HCT116 (cell line): Measurements from ENCODE around the gene MAP6D1. TPM values are rescaled to one million over a fixed set of nuclear protein-coding genes. Genes with fewer than 3 reads are reported as not detected.
"Not testable (repeated sequence)": the region's sequence is repeated elsewhere in the genome, so short reads cannot be mapped to it uniquely, and the experiment has no call there.

Source experiments
- ATAC-seq: fragments of 200-7000 bp; cut with Tn5 transposase; 2 replicates; pipeline ENCODE4 v1.9.1; 2020; ENCODE audit warnings: mild to moderate bottlenecking, moderate library complexity
- BruUV-seq: library from RNA; stranded (reverse); fragments of 400-500 nt; replicated peaks from 2 replicates; lab custom pipeline; 2021; lab: Mats Ljungman, UMichigan
- CTCF ChIA-PET: fragments of 300-600 bp; sonication (Branson Sonifier 250); formaldehyde crosslinking; loops from one replicate; lab custom pipeline; 2021; ENCODE audit warnings: antibody characterized with exemption; lab: Charles Lee
- POLR2A ChIA-PET: fragments of 300-600, 350-600 bp; sonication (Branson Sonifier 250); formaldehyde crosslinking; loops from one replicate; lab custom pipeline; 2021; ENCODE audit warnings: antibody characterized with exemption; lab: Charles Lee
- RAD21 ChIA-PET, 2 experiments: fragments of 300-600 bp; sonication (Branson Sonifier 250); formaldehyde crosslinking; loops; one replicate each; lab custom pipeline; 2023; ENCODE audit warnings: low total read pairs in 2 of 2; ENCODE audit not compliant: uncharacterized antibody in 2 of 2, unreplicated experiment in 2 of 2, low non-redundant PET in 1 of 2; lab: Charles Lee
- DNase-seq: peaks from one replicate; pipeline ENCODE4 v3.0.0-alpha.2; 2010; ENCODE audit warnings: low read depth, low spot score
- H2AFZ ChIP-seq: fragments of 200-600 bp; shearing (Covaris generic), sonication (generic); 2 replicates; pipeline ENCODE4 v1.6.1; 2017; ENCODE audit warnings: low read depth, mixed run types, mixed read lengths, antibody characterized with exemption, low read length; ENCODE audit not compliant: poor library complexity, severe bottlenecking
- H3K27ac ChIP-seq: 2 replicates; pipeline ENCODE4 v1.5.1; 2012; ENCODE audit warnings: low read depth, low read length
- H3K27me3 ChIP-seq: fragments of 200-600 bp; sonication (generic); 2 replicates; pipeline ENCODE4 v1.6.1; 2016; ENCODE audit warnings: mixed run types, low read length, mixed read lengths; ENCODE audit not compliant: insufficient read depth
- H3K36me3 ChIP-seq, 2 experiments: fragments of 200-500 bp in 1 of 2; fragments of 200-600 bp in 1 of 2; sonication (Bioruptor generic) in 1 of 2; sonication (generic) in 1 of 2; 2 replicates each; pipeline versions ENCODE4 v1.5.1 to v1.6.1; 2014 to 2016; ENCODE audit warnings: low read length in 2 of 2, inconsistent platforms in 1 of 2, mixed read lengths in 1 of 2, mixed run types in 1 of 2; ENCODE audit not compliant: insufficient read depth in 2 of 2, control insufficient read depth in 1 of 2
- H3K4me1 ChIP-seq, 2 experiments: fragments of 200-600 bp in 1 of 2; sonication (generic) in 1 of 2; 2 replicates each; pipeline versions ENCODE4 v1.5.1 to v1.6.1; 2012 to 2017; ENCODE audit warnings: low read length in 2 of 2, inconsistent platforms in 1 of 2, mild to moderate bottlenecking in 1 of 2, mixed read lengths in 1 of 2, mixed run types in 1 of 2, moderate library complexity in 1 of 2; ENCODE audit not compliant: insufficient read depth in 2 of 2, control insufficient read depth in 1 of 2
- H3K4me2 ChIP-seq: fragments of 200-600 bp; sonication (generic); 2 replicates; pipeline ENCODE4 v1.6.1; 2017; ENCODE audit warnings: mixed run types, low read length, mixed read lengths
- H3K4me3 ChIP-seq, 2 experiments: fragments of 200-600 bp in 1 of 2; sonication (generic) in 1 of 2; replicated peaks in 1 of 2; 2 replicates each; pipeline ENCODE4 v1.5.1; 2011 to 2016; ENCODE audit warnings: low read length in 2 of 2, control low read depth in 1 of 2, low read depth in 1 of 2, mild to moderate bottlenecking in 1 of 2, mixed read lengths in 1 of 2, mixed run types in 1 of 2
- H3K79me2 ChIP-seq: fragments of 200-600 bp; sonication (generic); 2 replicates; pipeline ENCODE4 v1.6.1; 2017; ENCODE audit warnings: mild to moderate bottlenecking, mixed run types, low read length, moderate library complexity, mixed read lengths; ENCODE audit not compliant: insufficient read depth
- H3K9ac ChIP-seq: fragments of 200-600 bp; sonication (generic); 2 replicates; pipeline ENCODE4 v1.6.1; 2016; ENCODE audit warnings: low read length, mixed read lengths
- H3K9me2 ChIP-seq: fragments of 200-600 bp; sonication (generic), shearing (Covaris generic); 2 replicates; pipeline ENCODE4 v1.6.1; 2017; ENCODE audit warnings: mixed run types, mild to moderate bottlenecking, moderate library complexity; ENCODE audit not compliant: insufficient read depth
- H3K9me3 ChIP-seq, 2 experiments: fragments of 200-500 bp in 1 of 2; fragments of 200-600 bp in 1 of 2; sonication (Bioruptor generic) in 1 of 2; sonication (generic) in 1 of 2; 2 replicates each; pipeline ENCODE4 v1.6.1; 2014 to 2017; ENCODE audit warnings: low read length in 2 of 2, mixed read lengths in 2 of 2, inconsistent platforms in 1 of 2, low read depth in 1 of 2, mild to moderate bottlenecking in 1 of 2, mixed run types in 1 of 2, moderate library complexity in 1 of 2; ENCODE audit not compliant: control insufficient read depth in 1 of 2, insufficient read depth in 1 of 2
- H4K20me1 ChIP-seq: fragments of 200-600 bp; sonication (generic), shearing (Covaris generic); 2 replicates; pipeline ENCODE4 v1.6.1; 2017; ENCODE audit warnings: mixed run types, mild to moderate bottlenecking, moderate library complexity; ENCODE audit not compliant: insufficient read depth
- CEBPB ChIP-seq: IDR thresholded peaks from 2 replicates; pipeline ENCODE4 v1.6.1; 2012; ENCODE audit warnings: low read depth
- EGR1 ChIP-seq: IDR thresholded peaks from 2 replicates; pipeline ENCODE4 v1.6.1; 2012; ENCODE audit warnings: low read depth
- EZH2 ChIP-seq: fragments of 200-600 bp; sonication (generic); IDR thresholded peaks from 2 replicates; pipeline ENCODE4 v1.6.1; 2017; ENCODE audit warnings: antibody characterized with exemption, mixed run types
- EZH2phosphoT487 ChIP-seq: fragments of 200-600 bp; IDR thresholded peaks from 2 replicates; pipeline ENCODE4 v1.6.1; 2018; ENCODE audit warnings: antibody characterized with exemption, borderline replicate concordance
- JUND ChIP-seq: IDR thresholded peaks from 2 replicates; pipeline ENCODE4 v1.6.1; 2012
- POLR2A ChIP-seq: IDR thresholded peaks from 2 replicates; pipeline ENCODE4 v1.7.0; 2011; ENCODE audit warnings: borderline replicate concordance; ENCODE audit not compliant: insufficient read depth, insufficient read length; ENCODE audit errors: extremely low read depth
- POLR2AphosphoS5 ChIP-seq: IDR thresholded peaks from 2 replicates; pipeline ENCODE4 v1.6.1; 2011; ENCODE audit warnings: mild to moderate bottlenecking, low read depth, low read length, moderate library complexity
- RAD21 ChIP-seq: IDR thresholded peaks from 2 replicates; pipeline ENCODE4 v1.6.1; 2012; ENCODE audit warnings: low read depth, mild to moderate bottlenecking
- SP1 ChIP-seq: IDR thresholded peaks from 2 replicates; pipeline ENCODE4 v1.6.1; 2012; ENCODE audit warnings: low read depth
- TCF7L2 ChIP-seq: IDR thresholded peaks from 2 replicates; pipeline ENCODE4 v1.7.0; 2011; ENCODE audit warnings: borderline replicate concordance, inconsistent platforms; ENCODE audit not compliant: insufficient read depth, insufficient read length; ENCODE audit errors: extremely low read depth
- YY1 ChIP-seq: IDR thresholded peaks from 2 replicates; pipeline ENCODE4 v1.6.1; 2011; ENCODE audit warnings: low read length, low read depth, moderate library complexity, mild to moderate bottlenecking; ENCODE audit not compliant: insufficient replicate concordance; ENCODE audit errors: extremely low read depth
- ZBTB33 ChIP-seq: IDR thresholded peaks from 2 replicates; pipeline ENCODE4 v1.6.1; 2011; ENCODE audit warnings: mild to moderate bottlenecking, low read length, moderate library complexity; ENCODE audit not compliant: insufficient replicate concordance; ENCODE audit errors: extremely low read depth
- ZNF274 ChIP-seq: fragments of 200-500 bp; sonication (Bioruptor generic); IDR thresholded peaks from 2 replicates; pipeline ENCODE4 v1.6.1; 2014; ENCODE audit warnings: mild to moderate bottlenecking, low read depth, low read length, inconsistent platforms
- intact Hi-C: fragments of 100-400 bp; cut with micrococcal nuclease; formaldehyde crosslinking; loops from 2 replicates; pipeline ENCODE4 v1.10.0; 2022
- total RNA-seq: library from RNA; stranded (reverse); gene quantifications from one replicate; pipeline ENCODE4 v1.2.1, GENCODE V29; 2021; ENCODE audit not compliant: unreplicated experiment
- TF ChIP-seq, protein P1 (sequence below): IDR thresholded peaks from 2 replicates; pipeline ENCODE4 v1.6.1; 2012
- TF ChIP-seq, protein P2 (sequence below): IDR thresholded peaks from 2 replicates; pipeline ENCODE4 v1.6.1; 2012; ENCODE audit warnings: low read depth

MAP6D1 gene
- total RNA-seq, 1 experiment from 2014 or later: 5.3 TPM

DNA sequence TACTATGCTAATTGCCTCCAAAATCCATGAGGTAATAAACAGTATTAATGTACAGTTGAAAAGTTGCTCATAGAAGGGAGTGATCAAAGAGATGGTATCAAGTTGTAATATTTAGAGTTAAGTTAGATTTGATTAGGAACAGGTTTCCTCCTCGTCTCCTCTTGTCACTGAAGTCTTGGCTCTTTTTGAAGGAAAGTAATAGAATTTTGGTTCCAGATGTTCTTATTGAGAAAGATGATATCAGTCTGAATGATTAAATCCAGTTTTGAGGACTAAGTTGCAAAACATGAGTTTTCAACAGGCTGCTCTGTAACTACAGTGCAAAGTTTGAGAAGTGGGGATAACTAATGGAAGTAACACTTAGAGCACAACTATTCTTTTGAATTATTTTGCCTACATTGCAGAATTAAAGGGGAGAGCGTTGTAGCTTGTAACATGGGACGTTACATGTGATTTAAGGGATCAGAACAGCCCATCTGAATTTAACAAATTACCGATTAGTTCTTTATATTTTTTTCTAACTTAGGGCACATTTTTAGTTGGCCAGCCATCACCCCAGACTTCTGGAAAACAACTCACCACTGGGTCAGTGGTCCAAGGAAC is 48.3 kb downstream of the MAP6D1 start:
- no peak overlapping the region for H3K4me2 ChIP-seq
- H3K36me3 ChIP-seq: peaks cover 46 to 53% of the 10 kb centered on the region in 2 experiments
- H4K20me1 ChIP-seq: no peaks in the 10 kb centered on the region
- ChIA-PET POLR2A (no interaction called here), CTCF (no interaction called here), RAD21 (no interaction called here)
- TF ChIP-seq SP1 (no peak), TCF7L2 (no peak), EZH2 (no peak), CEBPB (no peak), ZNF274 (no peak), ZBTB33 (no peak), EZH2phosphoT487 (no peak), RAD21 (no peak), EGR1 (no peak), POLR2AphosphoS5 (no peak), POLR2A (no peak), JUND (no peak), YY1 (no peak)
- TF ChIP-seq, protein P1, sequence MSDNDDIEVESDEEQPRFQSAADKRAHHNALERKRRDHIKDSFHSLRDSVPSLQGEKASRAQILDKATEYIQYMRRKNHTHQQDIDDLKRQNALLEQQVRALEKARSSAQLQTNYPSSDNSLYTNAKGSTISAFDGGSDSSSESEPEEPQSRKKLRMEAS: no peak
- TF ChIP-seq, protein P2, sequence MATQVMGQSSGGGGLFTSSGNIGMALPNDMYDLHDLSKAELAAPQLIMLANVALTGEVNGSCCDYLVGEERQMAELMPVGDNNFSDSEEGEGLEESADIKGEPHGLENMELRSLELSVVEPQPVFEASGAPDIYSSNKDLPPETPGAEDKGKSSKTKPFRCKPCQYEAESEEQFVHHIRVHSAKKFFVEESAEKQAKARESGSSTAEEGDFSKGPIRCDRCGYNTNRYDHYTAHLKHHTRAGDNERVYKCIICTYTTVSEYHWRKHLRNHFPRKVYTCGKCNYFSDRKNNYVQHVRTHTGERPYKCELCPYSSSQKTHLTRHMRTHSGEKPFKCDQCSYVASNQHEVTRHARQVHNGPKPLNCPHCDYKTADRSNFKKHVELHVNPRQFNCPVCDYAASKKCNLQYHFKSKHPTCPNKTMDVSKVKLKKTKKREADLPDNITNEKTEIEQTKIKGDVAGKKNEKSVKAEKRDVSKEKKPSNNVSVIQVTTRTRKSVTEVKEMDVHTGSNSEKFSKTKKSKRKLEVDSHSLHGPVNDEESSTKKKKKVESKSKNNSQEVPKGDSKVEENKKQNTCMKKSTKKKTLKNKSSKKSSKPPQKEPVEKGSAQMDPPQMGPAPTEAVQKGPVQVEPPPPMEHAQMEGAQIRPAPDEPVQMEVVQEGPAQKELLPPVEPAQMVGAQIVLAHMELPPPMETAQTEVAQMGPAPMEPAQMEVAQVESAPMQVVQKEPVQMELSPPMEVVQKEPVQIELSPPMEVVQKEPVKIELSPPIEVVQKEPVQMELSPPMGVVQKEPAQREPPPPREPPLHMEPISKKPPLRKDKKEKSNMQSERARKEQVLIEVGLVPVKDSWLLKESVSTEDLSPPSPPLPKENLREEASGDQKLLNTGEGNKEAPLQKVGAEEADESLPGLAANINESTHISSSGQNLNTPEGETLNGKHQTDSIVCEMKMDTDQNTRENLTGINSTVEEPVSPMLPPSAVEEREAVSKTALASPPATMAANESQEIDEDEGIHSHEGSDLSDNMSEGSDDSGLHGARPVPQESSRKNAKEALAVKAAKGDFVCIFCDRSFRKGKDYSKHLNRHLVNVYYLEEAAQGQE: no peak
- no peak overlapping the region for H3K9ac ChIP-seq
- H3K79me2 ChIP-seq: 0 out of 2 replicates have a peak, but pooled peaks cover 2% of the 10 kb centered on the region
- no peak overlapping the region for H2AFZ ChIP-seq
- no peaks in the 10 kb centered on the region for H3K9me2 ChIP-seq
- no peaks in the 10 kb centered on the region for H3K27me3 ChIP-seq
- H3K27ac ChIP-seq: no peak overlapping the region
- DNase-seq (no peak), ATAC-seq (no peak)
- intact Hi-C loops: no loop called here
- no peak overlapping the region for H3K4me3 ChIP-seq
- H3K9me3 ChIP-seq: no peaks in the 10 kb centered on the region
- BruUV-seq: no TSS peak
- no peaks in the 10 kb centered on the region for H3K4me1 ChIP-seq

DNA sequence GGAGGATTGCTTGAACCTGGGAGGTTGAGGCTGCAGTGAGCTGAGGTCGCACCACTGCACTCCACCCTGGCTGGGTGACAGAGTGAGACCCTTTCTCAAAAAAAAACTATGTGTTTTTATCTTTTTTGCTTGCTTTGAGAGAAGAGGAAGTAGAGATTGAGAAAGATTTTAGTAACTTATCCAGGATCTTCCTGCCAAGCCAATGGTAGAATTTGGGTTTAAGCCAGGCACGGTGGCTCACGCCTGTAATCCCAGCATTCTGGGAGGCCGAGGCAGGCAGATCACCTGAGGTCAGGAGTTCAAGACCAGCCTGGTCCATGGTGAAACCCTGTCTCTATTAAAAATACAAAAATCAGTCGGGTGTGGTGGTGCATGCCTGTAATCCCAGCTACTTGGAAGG is 48.9 kb downstream of the MAP6D1 start:
- H3K4me3 ChIP-seq, H3K9me2 ChIP-seq, H2AFZ ChIP-seq, H3K9me3 ChIP-seq, H3K4me2 ChIP-seq, H3K9ac ChIP-seq, intact Hi-C loops, RAD21 ChIA-PET, BruUV-seq, H3K27ac ChIP-seq, ATAC-seq, H4K20me1 ChIP-seq, H3K4me1 ChIP-seq, H3K27me3 ChIP-seq, DNase-seq, H3K79me2 ChIP-seq, POLR2A ChIA-PET: not testable (repeated sequence)
- peaks cover 45 to 51% of the 10 kb centered on the region in 2 experiments for H3K36me3 ChIP-seq
- CTCF ChIA-PET: interaction anchor here (1.2 kb wide), 1 partner anchor 9 kb away, joined by 6 read pairs; no protein-coding TSS in a partner anchor
